Measurements from ENCODE around the gene GNGT2. TPM values are rescaled to one million over a fixed set of nuclear protein-coding genes. Genes with fewer than 3 reads are reported as not detected.

Gene GNGT2
- total and polyA plus RNA-seq, 2 of the 4 experiments (the other 2 are of a cell fraction), result 0.18 to 0.79 TPM

DNA sequence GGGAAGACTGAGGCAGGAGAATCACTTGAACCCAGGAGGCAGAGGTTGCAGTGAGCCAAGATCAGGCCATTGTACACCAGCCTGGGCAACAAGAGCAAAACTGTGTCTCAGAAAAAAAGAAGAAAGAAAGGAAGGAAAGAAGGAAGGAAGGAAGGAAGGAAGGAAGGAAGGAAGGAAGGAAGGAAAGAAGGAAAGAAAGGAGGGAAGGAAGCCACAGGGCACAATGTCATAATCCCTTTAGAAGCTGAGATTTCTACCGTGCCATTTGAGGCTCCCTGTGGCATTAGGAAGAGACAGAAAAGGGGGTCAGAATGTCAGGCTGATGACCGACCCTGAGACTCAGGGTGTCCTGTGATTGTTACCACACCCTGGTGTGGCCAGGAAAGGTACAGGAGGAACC, 6.6 kb downstream of the GNGT2 start:
- in situ Hi-C loops (cut with MboI; ENCODE audit: low sequenced_read_pairs), result no loop called here
- BruUV-seq (replicated peaks), result no TSS peak
- Histone ChIP-seq H4K20me1 (ENCODE audit: insufficient read depth, low read length) (no peaks in the 10 kb centered on the region), H3K79me1 (ENCODE audit: low read depth in 1 of 2, low read length in 2 of 2) (no peaks in the 10 kb centered on the region), H3K4ac (ENCODE audit: low read depth, low read length) (no peak overlapping the region), H3K27ac (ENCODE audit: insufficient read depth, low read length) (no peak overlapping the region), H2BK20ac (ENCODE audit: low read depth, low read length) (no peak overlapping the region), H2AK5ac (ENCODE audit: low read depth, low read length) (peak overlapping the region; percentile 59; the same call in 1 of the 2 replicates), H4K8ac (ENCODE audit: low read depth in 2 of 2, low read length in 2 of 2) (no peak overlapping the region), H3K14ac (replicated peaks; ENCODE audit: low read depth, low read length) (no peak overlapping the region), H4K5ac (ENCODE audit: low read depth, low read length) (no peak overlapping the region), H4K91ac (ENCODE audit: insufficient read depth, low read depth, low read length) (no peak overlapping the region), H3K18ac (ENCODE audit: low read depth, low read length) (no peak overlapping the region), H3K36me3 (ENCODE audit: control insufficient read depth, insufficient read depth, low read length) (no peaks in the 10 kb centered on the region), H3K4me1 (ENCODE audit: control insufficient read depth, insufficient read depth, low read length) (no peaks in the 10 kb centered on the region), H3K4me3 (ENCODE audit: insufficient read depth, low read depth, low read length) (no peak overlapping the region), H3K9me1 (ENCODE audit: insufficient read depth, low read length) (peaks cover 3% of the 10 kb centered on the region), H2BK120ac (ENCODE audit: low read depth, low read length) (no peak overlapping the region), H2BK5ac (ENCODE audit: low read depth, low read length, poor library complexity, severe bottlenecking) (no peak overlapping the region), H2AK9ac (replicated peaks; ENCODE audit: low read depth, low read length, poor library complexity) (no peak overlapping the region), H2BK15ac (ENCODE audit: low read depth, low read length) (no peak overlapping the region), H3K9ac (ENCODE audit: low read depth, low read length) (no peak overlapping the region), H3K4me2 (ENCODE audit: low read depth, low read length) (no peak overlapping the region), H3K56ac (ENCODE audit: extremely low read depth, insufficient read depth, low read length) (no peak overlapping the region), H3K23ac (ENCODE audit: low read depth, low read length) (no peak overlapping the region), H3K9me3 (ENCODE audit: control insufficient read depth, insufficient read depth, low read length) (no peaks in the 10 kb centered on the region), H2AFZ (replicated peaks; ENCODE audit: low read length, poor library complexity) (no peak overlapping the region), H3K27me3 (ENCODE audit: control insufficient read depth, insufficient read depth, low read length) (peaks cover 11% of the 10 kb centered on the region; the same call in 1 of the 2 replicates)
- no peak for DNase-seq
- WGBS, 2 experiments (ENCODE audit: extremely low coverage in 2 of 2, insufficient read length in 1 of 2), result 67% methylated on average over 1 of the region's 2 CpGs; no CpG with 5 or more reads in 1 of the 2 experiments
- no peak for ATAC-seq (ENCODE audit: low read depth)
- ChIA-PET CTCF (interaction anchor here (1.8 kb wide), 1 partner anchor 23 kb away, joined by 8 read pairs; no protein-coding TSS in a partner anchor), POLR2A (ENCODE audit: unreplicated experiment) (no interaction called here)
- TF ChIP-seq FOS (IDR thresholded peaks at IDR 0.05; ENCODE audit: low read depth, low read length), result no peak
- no peak for TF ChIP-seq SMC3 (IDR thresholded peaks at IDR 0.05; ENCODE audit: low read depth, low read length)
- TF ChIP-seq ELK1 (IDR thresholded peaks at IDR 0.05; ENCODE audit: borderline replicate concordance, low read depth, low read length), result no peak
- no peak for TF ChIP-seq CEBPB (IDR thresholded peaks at IDR 0.05; ENCODE audit: low read depth, low read length)
- no peak for TF ChIP-seq POLR2A (IDR thresholded peaks at IDR 0.05; ENCODE audit: low read depth, low read length)
- no peak for TF ChIP-seq NFE2L2 (IDR thresholded peaks at IDR 0.05; ENCODE audit: low read depth, low read length)
- TF ChIP-seq MAFK (IDR thresholded peaks at IDR 0.05; ENCODE audit: low read depth, low read length), result no peak
- no peak for TF ChIP-seq RAD21 (IDR thresholded peaks at IDR 0.05; ENCODE audit: low read length)
- TF ChIP-seq, protein P1, sequence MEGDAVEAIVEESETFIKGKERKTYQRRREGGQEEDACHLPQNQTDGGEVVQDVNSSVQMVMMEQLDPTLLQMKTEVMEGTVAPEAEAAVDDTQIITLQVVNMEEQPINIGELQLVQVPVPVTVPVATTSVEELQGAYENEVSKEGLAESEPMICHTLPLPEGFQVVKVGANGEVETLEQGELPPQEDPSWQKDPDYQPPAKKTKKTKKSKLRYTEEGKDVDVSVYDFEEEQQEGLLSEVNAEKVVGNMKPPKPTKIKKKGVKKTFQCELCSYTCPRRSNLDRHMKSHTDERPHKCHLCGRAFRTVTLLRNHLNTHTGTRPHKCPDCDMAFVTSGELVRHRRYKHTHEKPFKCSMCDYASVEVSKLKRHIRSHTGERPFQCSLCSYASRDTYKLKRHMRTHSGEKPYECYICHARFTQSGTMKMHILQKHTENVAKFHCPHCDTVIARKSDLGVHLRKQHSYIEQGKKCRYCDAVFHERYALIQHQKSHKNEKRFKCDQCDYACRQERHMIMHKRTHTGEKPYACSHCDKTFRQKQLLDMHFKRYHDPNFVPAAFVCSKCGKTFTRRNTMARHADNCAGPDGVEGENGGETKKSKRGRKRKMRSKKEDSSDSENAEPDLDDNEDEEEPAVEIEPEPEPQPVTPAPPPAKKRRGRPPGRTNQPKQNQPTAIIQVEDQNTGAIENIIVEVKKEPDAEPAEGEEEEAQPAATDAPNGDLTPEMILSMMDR (conservative IDR thresholded peaks at IDR 0.05; ENCODE audit: low read depth, low read length), result no peak
- TF ChIP-seq RFX5 (IDR thresholded peaks at IDR 0.05; ENCODE audit: low read depth, low read length), result no peak
- no peak for TF ChIP-seq BHLHE40 (IDR thresholded peaks at IDR 0.05; ENCODE audit: low read depth, low read length)
- dilution Hi-C loops (cut with HindIII; ENCODE audit: low sequenced_read_pairs, unreplicated experiment), result no loop called here
- intact Hi-C loops (cut with micrococcal nuclease), result no loop called here

Measured in IMR-90 (cell line).